HL-60 (cell line): ENCODE data around the gene HOXD4.

Experiments
- DNase-seq, 2 experiments: peaks; one replicate each; pipeline ENCODE4 v3.0.0-alpha.2; 2010 to 2020; ENCODE audit warnings: low read depth in 1 of 2, low spot score in 1 of 2
- H3K27ac ChIP-seq: fragments of 250-450 bp; sonication (Bioruptor Pico); replicated peaks from 2 replicates; pipeline ENCODE4 v1.5.1; 2020; ENCODE audit warnings: mild to moderate bottlenecking, moderate library complexity
- H3K27me3 ChIP-seq: fragments of 250-450 bp; sonication (Bioruptor Pico); 2 replicates; pipeline ENCODE4 v1.5.1; 2021; ENCODE audit warnings: mild to moderate bottlenecking, moderate library complexity; ENCODE audit not compliant: insufficient read depth, poor library complexity, severe bottlenecking
- H3K4me3 ChIP-seq: replicated peaks from 2 replicates; pipeline ENCODE4 v1.5.1; 2011; ENCODE audit warnings: mild to moderate bottlenecking, control low read depth, low read length; ENCODE audit not compliant: insufficient read depth
- CTCF ChIP-seq: IDR thresholded peaks from one replicate; pipeline ENCODE4 v1.5.1; 2011; ENCODE audit warnings: low read length, control low read depth, inconsistent platforms; ENCODE audit not compliant: insufficient read depth
- GABPA ChIP-seq: IDR thresholded peaks from 2 replicates; pipeline ENCODE4 v1.6.1; 2012; ENCODE audit warnings: low read depth
- POLR2AphosphoS5 ChIP-seq: IDR thresholded peaks from 2 replicates; pipeline ENCODE4 v1.6.1; 2012; ENCODE audit warnings: low read depth
- REST ChIP-seq: IDR thresholded peaks from 2 replicates; pipeline ENCODE4 v1.6.1; 2012; ENCODE audit warnings: low read depth; ENCODE audit not compliant: insufficient replicate concordance
- SPI1 ChIP-seq: IDR thresholded peaks from 2 replicates; pipeline ENCODE4 v1.6.1; 2012; ENCODE audit warnings: low read depth, mild to moderate bottlenecking, borderline replicate concordance

HOXD4 gene

GRCh38 chr2:176124947-176125771, 26.2 kb upstream of the HOXD4 start:
- no peak for TF ChIP-seq CTCF
- no peak for TF ChIP-seq REST
- TF ChIP-seq POLR2AphosphoS5: no peak
- no peak for TF ChIP-seq GABPA
- TF ChIP-seq SPI1: no peak
- Histone ChIP-seq H3K4me3 (no peak overlapping the region), H3K27me3 (peaks cover 87% of the 10 kb centered on the region), H3K27ac (no peak overlapping the region)
- DNase-seq: no peak

GRCh38 chr2:176125772-176126054, 25.6 kb upstream of the HOXD4 start:
- Histone ChIP-seq H3K4me3 (no peak overlapping the region), H3K27ac (no peak overlapping the region), H3K27me3 (peaks cover 84% of the 10 kb centered on the region)
- DNase-seq: no peak
- TF ChIP-seq CTCF (no peak), SPI1 (peak; percentile 25; the same call in 1 of the 2 replicates), POLR2AphosphoS5 (no peak)

- peaks cover 85% of the 10 kb centered on the region for H3K27me3 ChIP-seq
Measured at GRCh38 chr2:176126929-176127773, 24.2 kb upstream of the HOXD4 start.

GRCh38 chr2:176127774-176128072, 23.6 kb upstream of the HOXD4 start:
- no peak for DNase-seq
- Histone ChIP-seq H3K4me3 (no peak overlapping the region), H3K27me3 (peaks cover 87% of the 10 kb centered on the region), H3K27ac (no peak overlapping the region)
- TF ChIP-seq SPI1: no peak

More at GRCh38 chr2:176126929-176127773, 24.2 kb upstream of the HOXD4 start:
- no peak overlapping the region for H3K27ac ChIP-seq
- peak in 1 of 2 experiments; percentile 49 for DNase-seq
- H3K4me3 ChIP-seq: no peak overlapping the region
- TF ChIP-seq CTCF: peak; percentile 53
- TF ChIP-seq SPI1: no peak
